Nephron progenitor cell (in vitro differentiated cells): ENCODE results near the gene MRPL46.

Experiments used
- DNase-seq: peaks from one replicate; pipeline ENCODE4 v3.0.0; 2021
- H3K27ac Mint-ChIP-seq: 2 replicates; pipeline ENCODE4 v1.8.0; 2021; ENCODE audit warnings: mild to moderate bottlenecking, moderate library complexity, mixed read lengths
- H3K27me3 Mint-ChIP-seq: 2 replicates; pipeline ENCODE4 v1.8.0; 2021; ENCODE audit warnings: mild to moderate bottlenecking, low read depth, mixed read lengths; ENCODE audit not compliant: poor library complexity
- H3K36me3 Mint-ChIP-seq: 2 replicates; pipeline ENCODE4 v1.8.0; 2021; ENCODE audit warnings: low read depth, mixed read lengths
- H3K4me1 Mint-ChIP-seq: 2 replicates; pipeline ENCODE4 v1.8.0; 2021; ENCODE audit warnings: mixed read lengths
- H3K4me3 Mint-ChIP-seq: 2 replicates; pipeline ENCODE4 v1.8.0; 2021; ENCODE audit warnings: mild to moderate bottlenecking, moderate library complexity, mixed read lengths
- H3K9me3 Mint-ChIP-seq: 2 replicates; pipeline ENCODE4 v1.8.0; 2021; ENCODE audit warnings: mild to moderate bottlenecking, moderate library complexity, mixed read lengths
- TF ChIP-seq, protein P1 (sequence below): fragments of 200-600 bp; sonication (generic); IDR thresholded peaks from 2 replicates; pipeline ENCODE4 v1.5.0; 2021; ENCODE audit warnings: antibody characterized with exemption

The MRPL46 gene

DNA sequence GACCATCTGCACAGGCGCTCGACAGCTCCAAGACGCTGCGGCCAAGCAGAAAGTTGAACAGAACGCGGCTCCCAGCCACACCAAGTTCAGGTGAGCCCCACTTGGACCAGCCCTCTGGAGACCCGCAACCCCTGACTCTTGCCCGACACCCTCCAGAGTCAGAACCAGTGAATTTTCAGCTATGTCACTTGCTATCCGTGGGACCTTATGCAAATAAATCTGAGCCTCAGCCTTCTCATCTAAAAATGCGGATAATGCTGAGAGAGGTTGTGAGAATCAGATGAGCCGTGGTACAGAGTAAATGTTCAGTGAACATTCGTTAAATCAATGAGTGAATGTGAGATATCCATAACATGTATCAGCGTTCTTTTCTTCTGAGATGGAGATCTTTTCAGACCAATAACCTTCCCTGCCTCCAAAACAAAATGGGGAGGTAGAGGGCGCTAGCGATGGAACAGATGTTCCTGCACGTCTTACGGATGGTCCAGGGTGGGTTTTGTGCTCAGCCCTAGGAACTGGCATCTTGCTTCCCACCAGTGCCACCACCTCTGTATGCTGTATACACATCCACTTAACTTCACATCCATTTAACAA lies 844 bp upstream of the MRPL46 start:
- H3K27ac Mint-ChIP-seq, result peak overlapping the region; percentile 100
- DNase-seq, result peak; percentile 18
- H3K9me3 Mint-ChIP-seq, result no peaks in the 10 kb centered on the region
- TF ChIP-seq, protein P1, sequence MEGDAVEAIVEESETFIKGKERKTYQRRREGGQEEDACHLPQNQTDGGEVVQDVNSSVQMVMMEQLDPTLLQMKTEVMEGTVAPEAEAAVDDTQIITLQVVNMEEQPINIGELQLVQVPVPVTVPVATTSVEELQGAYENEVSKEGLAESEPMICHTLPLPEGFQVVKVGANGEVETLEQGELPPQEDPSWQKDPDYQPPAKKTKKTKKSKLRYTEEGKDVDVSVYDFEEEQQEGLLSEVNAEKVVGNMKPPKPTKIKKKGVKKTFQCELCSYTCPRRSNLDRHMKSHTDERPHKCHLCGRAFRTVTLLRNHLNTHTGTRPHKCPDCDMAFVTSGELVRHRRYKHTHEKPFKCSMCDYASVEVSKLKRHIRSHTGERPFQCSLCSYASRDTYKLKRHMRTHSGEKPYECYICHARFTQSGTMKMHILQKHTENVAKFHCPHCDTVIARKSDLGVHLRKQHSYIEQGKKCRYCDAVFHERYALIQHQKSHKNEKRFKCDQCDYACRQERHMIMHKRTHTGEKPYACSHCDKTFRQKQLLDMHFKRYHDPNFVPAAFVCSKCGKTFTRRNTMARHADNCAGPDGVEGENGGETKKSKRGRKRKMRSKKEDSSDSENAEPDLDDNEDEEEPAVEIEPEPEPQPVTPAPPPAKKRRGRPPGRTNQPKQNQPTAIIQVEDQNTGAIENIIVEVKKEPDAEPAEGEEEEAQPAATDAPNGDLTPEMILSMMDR, result no peak
- H3K4me1 Mint-ChIP-seq, result peaks cover 26% of the 10 kb centered on the region
- H3K27me3 Mint-ChIP-seq, result no peaks in the 10 kb centered on the region
- H3K36me3 Mint-ChIP-seq, result peaks cover 29% of the 10 kb centered on the region
- peak overlapping the region; percentile 95 for H3K4me3 Mint-ChIP-seq

DNA sequence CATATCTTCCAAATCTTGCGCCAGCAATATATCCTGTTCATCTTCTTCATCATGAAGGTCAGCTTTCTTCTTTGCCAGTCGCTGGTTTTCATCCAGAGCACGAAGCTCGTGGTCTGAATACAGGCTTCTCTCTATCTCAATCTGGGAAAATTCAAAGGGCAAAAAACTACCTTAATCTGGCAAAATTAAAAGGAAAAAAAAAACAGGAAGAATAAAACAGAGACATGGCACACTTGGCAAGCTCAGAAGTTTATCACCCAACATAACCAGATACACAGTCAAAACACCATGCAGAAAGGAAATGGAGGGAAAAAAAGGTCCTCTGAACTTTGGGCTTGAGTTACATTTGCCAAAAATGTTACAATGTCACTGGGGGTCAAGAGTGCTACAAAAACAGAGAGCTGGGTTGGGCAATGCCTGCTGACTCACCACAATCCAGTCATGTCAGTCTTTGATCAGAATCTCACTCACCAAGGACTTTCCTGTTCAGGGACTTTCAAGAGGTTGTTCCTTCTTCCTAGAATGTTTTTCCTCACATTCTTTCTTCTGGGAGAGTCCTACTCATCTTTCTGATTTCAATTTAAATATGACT lies 1.5 kb downstream of the MRPL46 start:
- H3K27ac Mint-ChIP-seq, result peak overlapping the region; percentile 80
- H3K4me1 Mint-ChIP-seq, result peaks cover 26% of the 10 kb centered on the region
- DNase-seq, result no peak
- no peaks in the 10 kb centered on the region for H3K27me3 Mint-ChIP-seq
- H3K4me3 Mint-ChIP-seq, result peak overlapping the region; percentile 95
- no peaks in the 10 kb centered on the region for H3K9me3 Mint-ChIP-seq
- TF ChIP-seq, protein P1, result no peak
- H3K36me3 Mint-ChIP-seq, result peaks cover 23% of the 10 kb centered on the region

DNA sequence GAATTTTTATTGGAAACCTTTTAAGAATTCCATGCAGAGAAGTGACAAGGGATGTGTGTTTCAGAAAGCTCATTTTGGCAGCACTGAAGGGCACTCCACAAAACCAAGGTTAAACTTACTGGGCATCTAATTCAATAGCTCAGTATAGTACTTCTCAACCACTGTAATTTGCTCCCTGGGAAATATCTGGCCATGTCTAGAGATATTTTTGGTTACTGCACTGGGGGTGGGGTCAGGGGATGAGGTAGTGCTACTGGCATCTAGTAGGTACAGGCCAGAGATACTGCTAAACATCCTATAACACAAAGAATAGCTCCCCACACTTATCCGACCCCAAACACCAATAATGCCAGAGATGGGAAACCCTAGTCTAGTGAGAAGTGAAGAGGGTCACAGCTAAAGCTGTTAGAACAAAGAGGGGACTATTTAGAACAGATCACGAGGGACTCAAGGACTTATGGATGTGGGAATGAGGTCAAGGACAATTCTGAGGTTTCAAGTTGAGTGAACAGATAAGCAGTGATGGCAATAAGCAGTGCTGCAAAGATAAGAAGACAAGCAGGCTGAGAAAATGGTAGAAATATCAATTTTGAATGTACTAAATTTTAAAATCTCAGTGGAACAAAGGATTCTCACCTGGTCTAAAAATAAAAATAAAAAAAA lies 3.2 kb downstream of the MRPL46 start:
- TF ChIP-seq, protein P1, result no peak
- H3K27ac Mint-ChIP-seq, result no peak overlapping the region
- no peak for DNase-seq
- H3K4me1 Mint-ChIP-seq, result peaks cover 26% of the 10 kb centered on the region
- no peak overlapping the region for H3K4me3 Mint-ChIP-seq
- H3K27me3 Mint-ChIP-seq, result no peaks in the 10 kb centered on the region
- H3K36me3 Mint-ChIP-seq, result peaks cover 23% of the 10 kb centered on the region
- H3K9me3 Mint-ChIP-seq, result no peaks in the 10 kb centered on the region

DNA sequence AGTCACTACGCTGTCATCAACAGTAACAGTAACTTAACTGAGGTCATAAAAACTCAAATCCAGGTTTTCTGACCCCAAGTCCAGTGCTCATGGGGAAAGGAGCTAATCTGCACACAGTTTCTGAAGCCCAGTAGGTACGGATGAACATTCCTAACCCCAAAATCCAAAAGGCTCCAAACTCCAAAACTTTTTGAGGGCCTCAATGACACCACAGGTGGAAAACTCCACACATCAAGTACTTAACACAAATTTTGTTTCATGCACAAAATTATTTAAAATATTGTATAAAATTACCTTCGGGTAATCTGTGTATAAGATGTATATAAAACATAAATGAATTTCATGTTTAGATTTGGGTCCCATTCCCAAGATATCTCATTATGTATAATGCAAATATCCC lies 10.5 kb downstream of the MRPL46 start:
- TF ChIP-seq, protein P1, result no peak
- no peaks in the 10 kb centered on the region for H3K9me3 Mint-ChIP-seq
- no peak overlapping the region for H3K4me3 Mint-ChIP-seq
- no peak overlapping the region for H3K27ac Mint-ChIP-seq
- no peaks in the 10 kb centered on the region for H3K4me1 Mint-ChIP-seq
- H3K36me3 Mint-ChIP-seq, result peaks cover 4% of the 10 kb centered on the region
- no peak for DNase-seq
- peaks cover 12% of the 10 kb centered on the region for H3K27me3 Mint-ChIP-seq

DNA sequence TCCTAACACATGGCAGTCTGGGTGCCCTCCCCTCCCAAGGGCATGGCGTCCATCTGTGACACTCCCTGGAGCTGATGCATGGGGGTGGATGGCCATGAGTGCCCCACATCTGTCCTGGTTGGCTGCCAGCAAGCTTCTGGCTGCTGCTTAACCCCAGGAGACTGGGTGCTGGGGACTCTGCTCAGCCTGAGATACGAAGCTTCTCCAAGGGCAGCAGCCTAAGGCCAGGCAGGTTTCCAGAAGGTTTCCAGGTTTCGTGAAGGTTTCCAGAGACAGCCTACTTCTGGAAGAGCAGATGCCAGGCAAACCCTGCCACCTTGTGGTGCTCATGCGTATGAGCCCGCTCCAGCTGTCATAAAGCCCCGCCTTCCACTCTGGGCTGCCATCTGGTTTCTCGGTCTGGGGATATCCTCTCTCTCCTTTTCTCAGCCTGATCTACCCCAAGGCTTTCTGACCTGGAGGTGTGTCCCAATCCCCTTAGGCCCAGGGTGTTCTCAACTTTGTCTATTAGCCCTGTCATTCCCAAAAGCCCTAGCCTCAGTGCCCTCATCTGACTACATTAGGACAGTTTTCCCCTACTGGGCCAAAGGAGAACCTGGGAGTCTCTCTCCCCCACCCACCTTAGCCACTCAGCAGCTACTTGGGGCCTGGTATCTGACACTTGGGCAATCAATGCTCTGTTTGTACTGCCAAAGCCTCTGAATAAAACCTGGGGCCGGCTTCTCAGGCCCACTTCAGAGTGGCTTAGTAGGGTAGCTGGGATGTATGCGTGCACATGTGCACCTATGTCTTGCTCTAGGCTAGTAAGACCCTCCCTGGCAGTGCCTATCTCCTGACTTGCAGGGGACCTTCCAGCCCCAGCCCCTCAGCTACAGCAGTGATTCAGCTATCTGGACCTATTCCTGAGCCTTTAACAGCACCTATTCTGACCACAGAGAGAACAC lies 12.0 kb downstream of the MRPL46 start:
- no peaks in the 10 kb centered on the region for H3K4me1 Mint-ChIP-seq
- H3K9me3 Mint-ChIP-seq, result no peaks in the 10 kb centered on the region

More for the DNA sequence above, 12.0 kb downstream of the MRPL46 start:
- Mint-ChIP-seq H3K36me3 (no peaks in the 10 kb centered on the region), H3K27me3 (peaks cover 17% of the 10 kb centered on the region), H3K4me3 (no peak overlapping the region), H3K27ac (peak overlapping the region; percentile 82)
- peak; percentile 64 for DNase-seq
- TF ChIP-seq, protein P1, result peak; percentile 65
